SK-N-SH treated with all-trans-retinoic acid at 6 μM for 48 hours (cell line): ENCODE results near the gene EOGT.

ENCODE experiments used
- ISL1 ChIP-seq: fragments of 250-450 bp; sonication (Bioruptor Pico); IDR thresholded peaks from 2 replicates; pipeline ENCODE4 v2.1.2; 2022; ENCODE audit warnings: mild to moderate bottlenecking, moderate library complexity
- PATZ1 ChIP-seq: fragments of 250-450 bp; sonication (Bioruptor Pico); IDR thresholded peaks from 2 replicates; pipeline ENCODE4 v1.8.0; 2020; ENCODE audit warnings: mild to moderate bottlenecking, moderate library complexity, borderline replicate concordance
- ZFP30 ChIP-seq: fragments of 450-650 bp; formaldehyde crosslinking; IDR thresholded peaks from 2 replicates; pipeline ENCODE4 v1.5.0; 2022; ENCODE audit warnings: mild to moderate bottlenecking, moderate library complexity
- ZNF565 ChIP-seq: fragments of 450-650 bp; formaldehyde crosslinking; conservative IDR thresholded peaks from 2 replicates; pipeline ENCODE4 v1.5.0; 2020; ENCODE audit warnings: low read depth, mild to moderate bottlenecking, moderate library complexity

GRCh38 chr3:69012800-69013252 lies 658 bp downstream of the EOGT start:
- no peak for TF ChIP-seq ZNF565 (CRISPR knock-in tag)
- TF ChIP-seq ISL1, result no peak
- no peak for TF ChIP-seq ZFP30
- TF ChIP-seq PATZ1 (CRISPR knock-in tag), result no peak
